Pancreas (tissue), 10 donors: ENCODE measurements around the gene KDM4B. TPM values are rescaled to one million over a fixed set of nuclear protein-coding genes. Genes with fewer than 3 reads are reported as not detected.

Experiments used
- ATAC-seq, 4 donors: fragments of 200-7000 bp; cut with Tn5 transposase; one replicate each; pipeline versions ENCODE4 v1.8.0 to v1.9.1; 2020; ENCODE audit warnings: mild to moderate bottlenecking in 4 of 4, moderate library complexity in 4 of 4
- DNase-seq, 6 donors: peaks; one replicate each; pipeline ENCODE4 v3.0.0-alpha.2; 2020
- FAIRE-seq: peaks from 2 replicates; lab custom pipeline; 2012; peaks lifted over from hg19 to GRCh38; lab: Jason Lieb, UNC
- H3K27ac ChIP-seq, 4 donors: fragments of 200-600 bp; sonication (generic); 1 replicate in 3 of 4; 2 replicates in 1 of 4; pipeline versions ENCODE4 v1.5.0 to v1.8.0; 2020
- H3K27me3 ChIP-seq, 4 donors: fragments of 200-600 bp; one replicate each; pipeline ENCODE4 v1.8.0; 2021
- H3K36me3 ChIP-seq, 3 donors: fragments of 200-600 bp; sonication (generic) in 1 of 3; one replicate each; pipeline versions ENCODE4 v1.5.0 to v1.8.0; 2020 to 2021
- H3K4me1 ChIP-seq, 3 donors: fragments of 200-600 bp; one replicate each; pipeline ENCODE4 v1.8.0; 2021
- H3K4me3 ChIP-seq, 4 donors: fragments of 200-600 bp; sonication (generic) in 2 of 4; one replicate each; pipeline versions ENCODE4 v1.5.0 to v1.8.0; 2020 to 2021
- H3K9me3 ChIP-seq, 4 donors: fragments of 200-600 bp; one replicate each; pipeline ENCODE4 v1.8.0; 2021
- CTCF ChIP-seq, 4 donors: fragments of 200-600 bp; sonication (generic) in 3 of 4; IDR thresholded peaks; one replicate each; pipeline versions ENCODE4 v1.5.0 to v1.8.0; 2021; ENCODE audit warnings: antibody characterized with exemption in 4 of 4
- WGBS, 2 donors: extraction: QIAGEN DNeasy Blood & Tissue Kit; methylation state at CpG; one replicate each; pipeline ENCODE4 v1.1.7; 2013; 5-methylcytosine and 5-hydroxymethylcytosine counted together
- intact Hi-C, 3 donors: fragments of 100-400 bp; cut with DNase I; formaldehyde crosslinking; loops; one replicate each; pipeline versions ENCODE4 v1.11.1 to v1.14.2; 2022
- polyA plus RNA-seq, 2 donors: library from polyadenylated mRNA; stranded (reverse); fragments of 200-250 nt; gene quantifications; one replicate each; pipeline ENCODE4 v1.2.3, GENCODE V29; 2013
- total RNA-seq, 6 donors: library from RNA; stranded (reverse); fragmentation: NEBNext Ultra II Directional in 4 of 6; extraction: Animal tissue kit (Norgen Biotek cat#: 25700) in 4 of 6; gene quantifications; one replicate each; pipeline versions ENCODE4 v1.2.1 to v1.2.4, GENCODE V29; 2021 to 2023
- donor health status: healthy with polysubstance abuse.
- donor health status: DM: no; HTN: no; CAD: no; lungs with moderate emphysema.
- donor health status: DM: no; HTN: no; CAD: no.
- donor health status: control.
- donor health status: control.
- donor health status: Bipolar disorder and iron deficiency.
- donor health status: DM: yes; HTN: yes; CAD: no.
- donor health status: DM: no; HTN: no; CAD: no.
- donor health status: DM: no; HTN: no; CAD: no.
- donor health status: DM: yes; HTN: yes; CAD: no.

KDM4B gene
- total and polyA plus RNA-seq, 8 donors, result 13.8 to 24.0 (median 18.5) TPM

GRCh38 chr19:5014941-5015340, 46.0 kb downstream of the KDM4B start:
- Histone ChIP-seq H3K36me3 (peaks cover 0 to 9% (median 0%) of the 10 kb centered on the region in 3 donors), H3K4me1 (no peaks in the 10 kb centered on the region), H3K27me3 (no peaks in the 10 kb centered on the region), H3K9me3 (no peaks in the 10 kb centered on the region), H3K27ac (no peak overlapping the region), H3K4me3 (no peak overlapping the region)
- no peak for FAIRE-seq
- intact Hi-C loops, result no loop called here
- 96 to 97% methylated on average over 13 of the region's 13 CpGs for WGBS, 2 donors
- ATAC-seq, result no peak
- DNase-seq, result no peak
- TF ChIP-seq CTCF (IDR thresholded peaks at IDR 0.05), result no peak

- FAIRE-seq, result no peak
Measured at GRCh38 chr19:5016268-5016667, 47.4 kb downstream of the KDM4B start.

GRCh38 chr19:5016781-5017180, 47.9 kb downstream of the KDM4B start:
- intact Hi-C loops, result no loop called here
- 95 to 96% methylated on average over 14 of the region's 14 CpGs for WGBS, 2 donors
- TF ChIP-seq CTCF (IDR thresholded peaks at IDR 0.05), result no peak
- H3K4me1 ChIP-seq, result no peaks in the 10 kb centered on the region
- no peaks in the 10 kb centered on the region for H3K9me3 ChIP-seq
- DNase-seq (peak in 1 of 6 donors; percentile 14), FAIRE-seq (no peak), ATAC-seq (no peak)
- peaks cover 0 to 9% (median 0%) of the 10 kb centered on the region in 3 donors for H3K36me3 ChIP-seq
- H3K27me3 ChIP-seq, result no peaks in the 10 kb centered on the region
- no peak overlapping the region for H3K4me3 ChIP-seq
- H3K27ac ChIP-seq, result no peak overlapping the region

More at GRCh38 chr19:5016268-5016667, 47.4 kb downstream of the KDM4B start:
- Histone ChIP-seq H3K9me3 (no peaks in the 10 kb centered on the region), H3K4me1 (no peaks in the 10 kb centered on the region), H3K4me3 (no peak overlapping the region), H3K27ac (no peak overlapping the region), H3K36me3 (peaks cover 0 to 9% (median 0%) of the 10 kb centered on the region in 3 donors), H3K27me3 (no peaks in the 10 kb centered on the region)
- no peak for TF ChIP-seq CTCF (IDR thresholded peaks at IDR 0.05)
- intact Hi-C loops, result no loop called here
- WGBS, 2 donors, result 84 to 90% methylated on average over 16 of the region's 16 CpGs
- ATAC-seq (no peak), DNase-seq (no peak)

GRCh38 chr19:5017235-5017634, 48.3 kb downstream of the KDM4B start:
- FAIRE-seq (no peak), DNase-seq (no peak), ATAC-seq (no peak)
- H3K4me3 ChIP-seq, result no peak overlapping the region
- no peak overlapping the region for H3K27ac ChIP-seq
- H3K27me3 ChIP-seq, result no peaks in the 10 kb centered on the region
- no peak for TF ChIP-seq CTCF (IDR thresholded peaks at IDR 0.05)
- H3K9me3 ChIP-seq, result no peaks in the 10 kb centered on the region
- WGBS, 2 donors, result 91 to 92% methylated on average over 5 of the region's 5 CpGs
- no peaks in the 10 kb centered on the region for H3K4me1 ChIP-seq
- intact Hi-C loops, result no loop called here
- H3K36me3 ChIP-seq, result peaks cover 0 to 9% (median 0%) of the 10 kb centered on the region in 3 donors

GRCh38 chr19:5018224-5019015, 49.5 kb downstream of the KDM4B start:
- Histone ChIP-seq H3K27ac (no peak overlapping the region), H3K27me3 (no peaks in the 10 kb centered on the region), H3K4me3 (no peak overlapping the region), H3K9me3 (no peaks in the 10 kb centered on the region), H3K36me3 (peaks cover 0 to 9% (median 0%) of the 10 kb centered on the region in 3 donors), H3K4me1 (no peaks in the 10 kb centered on the region)
- 87 to 92% methylated on average over 16 of the region's 16 CpGs for WGBS, 2 donors
- TF ChIP-seq CTCF (IDR thresholded peaks at IDR 0.05), result no peak
- FAIRE-seq, result no peak
- intact Hi-C loops, result no loop called here
- ATAC-seq, result no peak
- DNase-seq, result no peak
